Body of pancreas (tissue), 4 donors: ENCODE measurements around the gene KLHL36.

ENCODE experiments used
- POLR2A ChIP-seq, 3 donors: fragments of 450-650 bp; IDR thresholded peaks; one replicate each; pipeline ENCODE4 v1.6.1; 2016; ENCODE audit warnings: antibody characterized with exemption in 3 of 3, mild to moderate bottlenecking in 2 of 3
- TF ChIP-seq, protein P1 (sequence below), 7 experiments: fragments of 450-650 bp in 4 of 7; fragments of 200-600 bp in 3 of 7; sonication (generic) in 3 of 7; IDR thresholded peaks; one replicate each; pipeline ENCODE4 v1.5.1; 2016 to 2019; ENCODE audit warnings: antibody characterized with exemption in 7 of 7

DNA sequence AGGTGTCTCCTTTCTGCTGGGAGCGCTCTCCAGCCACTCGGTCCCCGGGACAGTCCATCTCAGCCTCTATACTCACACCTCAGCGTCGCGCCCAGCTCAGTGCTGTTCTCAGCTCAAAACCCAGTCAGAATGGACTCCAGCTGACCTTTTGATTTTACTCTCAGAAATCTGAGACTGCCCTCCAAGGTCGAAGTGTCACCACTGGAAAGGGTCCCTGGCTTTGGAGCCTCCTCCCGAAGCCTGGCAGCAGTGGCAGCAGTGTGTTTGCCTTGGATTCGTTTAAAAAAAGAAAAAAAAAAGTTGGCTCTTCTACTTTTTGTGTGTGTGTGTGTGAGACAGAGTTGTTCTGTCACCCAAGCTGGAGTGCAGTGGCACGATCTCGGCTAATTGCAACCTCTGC, 10.4 kb downstream of the KLHL36 start:
- TF ChIP-seq, protein P1, sequence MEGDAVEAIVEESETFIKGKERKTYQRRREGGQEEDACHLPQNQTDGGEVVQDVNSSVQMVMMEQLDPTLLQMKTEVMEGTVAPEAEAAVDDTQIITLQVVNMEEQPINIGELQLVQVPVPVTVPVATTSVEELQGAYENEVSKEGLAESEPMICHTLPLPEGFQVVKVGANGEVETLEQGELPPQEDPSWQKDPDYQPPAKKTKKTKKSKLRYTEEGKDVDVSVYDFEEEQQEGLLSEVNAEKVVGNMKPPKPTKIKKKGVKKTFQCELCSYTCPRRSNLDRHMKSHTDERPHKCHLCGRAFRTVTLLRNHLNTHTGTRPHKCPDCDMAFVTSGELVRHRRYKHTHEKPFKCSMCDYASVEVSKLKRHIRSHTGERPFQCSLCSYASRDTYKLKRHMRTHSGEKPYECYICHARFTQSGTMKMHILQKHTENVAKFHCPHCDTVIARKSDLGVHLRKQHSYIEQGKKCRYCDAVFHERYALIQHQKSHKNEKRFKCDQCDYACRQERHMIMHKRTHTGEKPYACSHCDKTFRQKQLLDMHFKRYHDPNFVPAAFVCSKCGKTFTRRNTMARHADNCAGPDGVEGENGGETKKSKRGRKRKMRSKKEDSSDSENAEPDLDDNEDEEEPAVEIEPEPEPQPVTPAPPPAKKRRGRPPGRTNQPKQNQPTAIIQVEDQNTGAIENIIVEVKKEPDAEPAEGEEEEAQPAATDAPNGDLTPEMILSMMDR (IDR thresholded peaks at IDR 0.05) = no peak
- no peak for TF ChIP-seq POLR2A (IDR thresholded peaks at IDR 0.05)
